AG04449 (cell line): ENCODE results near the gene SDK2.

Experiments
- CTCF ChIA-PET: fragments of 350-600 bp; formaldehyde crosslinking; extraction: SDS; loops from one replicate; lab custom pipeline; 2021; ENCODE audit warnings: antibody characterized with exemption; lab: Yijun Ruan, JAX
- POLR2A ChIA-PET: fragments of 400-600, 350-600 bp; formaldehyde crosslinking; extraction: SDS; loops from one replicate; lab custom pipeline; 2020; ENCODE audit warnings: antibody characterized with exemption, inconsistent platforms; lab: Yijun Ruan, JAX
- DNase-seq: peaks from one replicate; pipeline ENCODE4 v3.0.0-alpha.2; 2010; ENCODE audit warnings: low read depth, low spot score
- H3K4me3 ChIP-seq: 2 replicates; pipeline ENCODE4 v1.5.1; 2011; ENCODE audit warnings: low read depth, mild to moderate bottlenecking, control low read depth, low read length
- CTCF ChIP-seq: IDR thresholded peaks from one replicate; pipeline ENCODE4 v1.5.1; 2011; ENCODE audit warnings: mild to moderate bottlenecking, moderate library complexity, low read length, control low read depth, inconsistent platforms; ENCODE audit not compliant: insufficient read depth; ENCODE audit errors: missing control alignments

SDK2 gene

GRCh38 chr17:73625006-73625405 lies 19.2 kb downstream of the SDK2 start:
- no peak overlapping the region for H3K4me3 ChIP-seq
- no peak for DNase-seq
- TF ChIP-seq CTCF: no peak
- CTCF ChIA-PET: no interaction called here
- POLR2A ChIA-PET: no interaction called here

GRCh38 chr17:73624496-73624988 lies 19.7 kb downstream of the SDK2 start:
- POLR2A ChIA-PET: no interaction called here
- CTCF ChIA-PET: no interaction called here
- H3K4me3 ChIP-seq: no peak overlapping the region
- TF ChIP-seq CTCF: no peak
- DNase-seq: no peak

GRCh38 chr17:73623818-73624217 lies 20.4 kb downstream of the SDK2 start:
- POLR2A ChIA-PET: no interaction called here
- CTCF ChIA-PET: no interaction called here
- no peak for DNase-seq
- no peak for TF ChIP-seq CTCF
- H3K4me3 ChIP-seq: no peak overlapping the region

- no peak for TF ChIP-seq CTCF
- H3K4me3 ChIP-seq: no peak overlapping the region
- ChIA-PET POLR2A (no interaction called here), CTCF (no interaction called here)
- no peak for DNase-seq
Observed at GRCh38 chr17:73623247-73623646, 21.0 kb downstream of the SDK2 start.

GRCh38 chr17:73622381-73622780 lies 21.9 kb downstream of the SDK2 start:
- DNase-seq: no peak
- no peak overlapping the region for H3K4me3 ChIP-seq
- ChIA-PET POLR2A (no interaction called here), CTCF (no interaction called here)
- no peak for TF ChIP-seq CTCF

- ChIA-PET POLR2A (no interaction called here), CTCF (no interaction called here)
- H3K4me3 ChIP-seq: no peak overlapping the region
- no peak for DNase-seq
- TF ChIP-seq CTCF: no peak
Observed at GRCh38 chr17:73621685-73622084, 22.6 kb downstream of the SDK2 start.
